Hepatocyte (in vitro differentiated cells): ENCODE measurements around the gene SOS1. TPM values are rescaled to one million over a fixed set of nuclear protein-coding genes. Genes with fewer than 3 reads are reported as not detected.

Source experiments
- DNase-seq: peaks from one replicate; pipeline ENCODE4 v3.0.0-alpha.2; 2016; ENCODE audit warnings: low spot score
- H2AFZ ChIP-seq: fragments of 200-600 bp; sonication (generic); 2 replicates; pipeline ENCODE4 v1.6.0; 2016; ENCODE audit warnings: antibody characterized with exemption, mild to moderate bottlenecking
- H3K27ac ChIP-seq: fragments of 200-600 bp; sonication (generic); 2 replicates; pipeline ENCODE4 v1.5.1; 2016; ENCODE audit warnings: mild to moderate bottlenecking
- H3K27me3 ChIP-seq: fragments of 200-600 bp; sonication (generic); 2 replicates; pipeline ENCODE4 v1.6.1; 2016
- H3K36me3 ChIP-seq: fragments of 200-600 bp; sonication (generic); replicated peaks from 2 replicates; pipeline ENCODE4 v1.5.1; 2016; ENCODE audit warnings: low read depth; ENCODE audit not compliant: insufficient read depth
- H3K4me1 ChIP-seq: fragments of 200-600 bp; sonication (generic); 2 replicates; pipeline ENCODE4 v1.5.1; 2016; ENCODE audit warnings: mild to moderate bottlenecking, moderate library complexity; ENCODE audit not compliant: insufficient read depth
- H3K4me2 ChIP-seq: fragments of 200-600 bp; sonication (generic); 2 replicates; pipeline ENCODE4 v1.6.0; 2016
- H3K4me3 ChIP-seq: fragments of 200-600 bp; sonication (generic); 2 replicates; pipeline ENCODE4 v1.5.1; 2016; ENCODE audit warnings: mild to moderate bottlenecking
- H3K79me2 ChIP-seq: fragments of 200-600 bp; sonication (generic); 2 replicates; pipeline ENCODE4 v1.6.0; 2017; ENCODE audit warnings: mild to moderate bottlenecking
- H3K9me2 ChIP-seq: fragments of 200-600 bp; sonication (generic); replicated peaks from 2 replicates; pipeline ENCODE4 v1.6.0; 2017; ENCODE audit warnings: mild to moderate bottlenecking; ENCODE audit not compliant: insufficient read depth
- H3K9me3 ChIP-seq: fragments of 200-600 bp; sonication (generic); 2 replicates; pipeline ENCODE4 v1.5.1; 2016; ENCODE audit warnings: low read depth, mild to moderate bottlenecking
- H4K20me1 ChIP-seq: fragments of 200-600 bp; sonication (generic); 2 replicates; pipeline ENCODE4 v1.6.0; 2016; ENCODE audit warnings: mild to moderate bottlenecking; ENCODE audit not compliant: insufficient read depth, poor library complexity, severe bottlenecking
- CTCF ChIP-seq: fragments of 200-600 bp; sonication (generic); IDR thresholded peaks from 2 replicates; pipeline ENCODE4 v1.5.1; 2016; ENCODE audit warnings: antibody characterized with exemption, mild to moderate bottlenecking; ENCODE audit not compliant: poor library complexity
- EZH2 ChIP-seq: fragments of 200-600 bp; sonication (generic); IDR thresholded peaks from 2 replicates; pipeline ENCODE4 v1.6.1; 2016; ENCODE audit warnings: antibody characterized with exemption, mild to moderate bottlenecking, borderline replicate concordance
- EZH2phosphoT487 ChIP-seq: fragments of 200-600 bp; sonication (generic); IDR thresholded peaks from one replicate; pipeline ENCODE4 v1.6.1; 2018; ENCODE audit warnings: antibody characterized with exemption, mild to moderate bottlenecking, low read depth, moderate library complexity; ENCODE audit not compliant: unreplicated experiment, severe bottlenecking
- WGBS: methylation state at CpG from one replicate; pipeline ENCODE4 v1.1.6; 2016; ENCODE audit warnings: low lambda C conversion rate; ENCODE audit errors: missing lambda C conversion rate; 5-methylcytosine and 5-hydroxymethylcytosine counted together
- polyA plus RNA-seq: library from polyadenylated mRNA; unstranded; fragments of >200 nt; fragmentation: Nextera tagmentation; extraction: Ambion mirVana; gene quantifications from 2 replicates; pipeline ENCODE4 v1.2.1, GENCODE V29; 2016
- total RNA-seq: library from RNA; depleted of rRNA; stranded (reverse); fragments of >200 nt; gene quantifications from 2 replicates; pipeline ENCODE4 v1.2.3, GENCODE V29; 2014

The SOS1 gene
- total and polyA plus RNA-seq, 2 experiments from 2014 or later = 11.9 to 48.4 TPM

DNA sequence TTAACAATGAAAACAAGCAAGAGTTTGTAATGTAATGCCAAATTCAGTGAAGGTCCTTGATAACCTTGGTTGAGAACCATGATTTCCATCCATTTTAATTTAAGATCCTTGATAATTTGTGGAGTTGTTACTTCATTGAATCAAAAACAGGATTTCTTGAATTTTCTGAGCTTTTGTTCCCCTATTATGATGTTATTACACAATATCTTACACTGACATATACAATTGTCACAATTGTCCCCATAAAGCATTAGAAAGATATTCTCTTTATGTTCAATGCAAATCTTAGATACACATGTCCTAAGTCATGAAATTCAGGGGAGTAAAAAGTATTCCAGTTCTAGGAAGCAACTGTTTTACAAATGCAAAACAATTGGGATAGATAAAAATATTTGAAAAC lies 147.6 kb downstream of the SOS1 start:
- H3K4me2 ChIP-seq = no peak overlapping the region
- no peak overlapping the region for H2AFZ ChIP-seq
- no peaks in the 10 kb centered on the region for H3K27me3 ChIP-seq
- H3K4me1 ChIP-seq = peaks cover 3% of the 10 kb centered on the region
- H3K79me2 ChIP-seq = no peaks in the 10 kb centered on the region
- TF ChIP-seq EZH2 = no peak
- TF ChIP-seq EZH2phosphoT487 = no peak
- TF ChIP-seq CTCF = no peak
- no peak overlapping the region for H3K27ac ChIP-seq
- no peaks in the 10 kb centered on the region for H3K36me3 ChIP-seq
- no peaks in the 10 kb centered on the region for H4K20me1 ChIP-seq
- no peak for DNase-seq
- no peaks in the 10 kb centered on the region for H3K9me2 ChIP-seq
- H3K4me3 ChIP-seq = no peak overlapping the region
- no peaks in the 10 kb centered on the region for H3K9me3 ChIP-seq

GRCh38 chr2:38971377-38971776 lies 149.5 kb downstream of the SOS1 start:
- no peak overlapping the region for H3K4me2 ChIP-seq
- H3K4me3 ChIP-seq = no peak overlapping the region
- no peaks in the 10 kb centered on the region for H3K36me3 ChIP-seq
- no peak overlapping the region for H2AFZ ChIP-seq
- no peaks in the 10 kb centered on the region for H3K9me2 ChIP-seq
- H4K20me1 ChIP-seq = no peaks in the 10 kb centered on the region
- DNase-seq = no peak
- no peaks in the 10 kb centered on the region for H3K27me3 ChIP-seq
- no peaks in the 10 kb centered on the region for H3K9me3 ChIP-seq
- H3K79me2 ChIP-seq = no peaks in the 10 kb centered on the region
- H3K27ac ChIP-seq = no peak overlapping the region
- peaks cover 3% of the 10 kb centered on the region for H3K4me1 ChIP-seq
- WGBS = 86% methylated on average over 4 of the region's 4 CpGs
- TF ChIP-seq EZH2phosphoT487 (no peak), EZH2 (no peak), CTCF (no peak)

GRCh38 chr2:38968021-38968420 lies 152.8 kb downstream of the SOS1 start:
- 84% methylated on average over 2 of the region's 2 CpGs for WGBS
- Histone ChIP-seq H4K20me1 (no peaks in the 10 kb centered on the region), H3K4me3 (no peak overlapping the region), H3K9me2 (no peaks in the 10 kb centered on the region), H3K27me3 (no peaks in the 10 kb centered on the region), H2AFZ (no peak overlapping the region), H3K79me2 (no peaks in the 10 kb centered on the region), H3K9me3 (no peaks in the 10 kb centered on the region), H3K4me2 (no peak overlapping the region), H3K27ac (no peak overlapping the region), H3K36me3 (no peaks in the 10 kb centered on the region), H3K4me1 (peaks cover 1% of the 10 kb centered on the region)
- no peak for DNase-seq
- TF ChIP-seq EZH2 = no peak
- TF ChIP-seq EZH2phosphoT487 = no peak
- no peak for TF ChIP-seq CTCF

DNA sequence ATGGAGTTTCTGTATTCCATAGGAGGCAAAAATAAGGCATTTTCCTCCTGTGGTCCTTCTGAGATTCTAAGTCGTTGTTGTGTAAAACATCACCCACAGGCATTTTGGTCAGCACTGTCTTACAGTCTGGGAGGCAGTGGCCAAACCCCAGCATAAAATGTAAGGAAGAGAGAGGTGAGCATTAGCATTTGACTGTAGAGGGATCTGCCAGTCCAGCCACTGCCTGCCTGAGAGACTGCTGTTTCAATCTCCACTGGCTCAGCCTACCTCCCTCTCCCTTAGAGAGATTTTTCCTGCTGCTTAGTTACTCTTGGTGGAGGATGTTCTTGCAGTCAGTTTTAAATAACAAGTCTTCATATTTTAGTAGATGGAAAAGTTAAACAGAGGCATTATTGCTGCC lies 154.2 kb downstream of the SOS1 start:
- 63% methylated on average over 1 of the region's 1 CpG for WGBS
- no peak overlapping the region for H2AFZ ChIP-seq
- H3K27me3 ChIP-seq = no peaks in the 10 kb centered on the region
- no peaks in the 10 kb centered on the region for H3K9me2 ChIP-seq
- H3K27ac ChIP-seq = no peak overlapping the region
- H3K9me3 ChIP-seq = no peaks in the 10 kb centered on the region
- no peaks in the 10 kb centered on the region for H3K79me2 ChIP-seq
- no peaks in the 10 kb centered on the region for H4K20me1 ChIP-seq
- H3K4me2 ChIP-seq = no peak overlapping the region
- no peak for TF ChIP-seq EZH2
- no peak for TF ChIP-seq CTCF
- TF ChIP-seq EZH2phosphoT487 = no peak
- no peaks in the 10 kb centered on the region for H3K36me3 ChIP-seq
- H3K4me1 ChIP-seq = no peaks in the 10 kb centered on the region
- no peak overlapping the region for H3K4me3 ChIP-seq
- DNase-seq = no peak
